ENCODE results near the gene RNASEL.

The RNASEL gene

DNA sequence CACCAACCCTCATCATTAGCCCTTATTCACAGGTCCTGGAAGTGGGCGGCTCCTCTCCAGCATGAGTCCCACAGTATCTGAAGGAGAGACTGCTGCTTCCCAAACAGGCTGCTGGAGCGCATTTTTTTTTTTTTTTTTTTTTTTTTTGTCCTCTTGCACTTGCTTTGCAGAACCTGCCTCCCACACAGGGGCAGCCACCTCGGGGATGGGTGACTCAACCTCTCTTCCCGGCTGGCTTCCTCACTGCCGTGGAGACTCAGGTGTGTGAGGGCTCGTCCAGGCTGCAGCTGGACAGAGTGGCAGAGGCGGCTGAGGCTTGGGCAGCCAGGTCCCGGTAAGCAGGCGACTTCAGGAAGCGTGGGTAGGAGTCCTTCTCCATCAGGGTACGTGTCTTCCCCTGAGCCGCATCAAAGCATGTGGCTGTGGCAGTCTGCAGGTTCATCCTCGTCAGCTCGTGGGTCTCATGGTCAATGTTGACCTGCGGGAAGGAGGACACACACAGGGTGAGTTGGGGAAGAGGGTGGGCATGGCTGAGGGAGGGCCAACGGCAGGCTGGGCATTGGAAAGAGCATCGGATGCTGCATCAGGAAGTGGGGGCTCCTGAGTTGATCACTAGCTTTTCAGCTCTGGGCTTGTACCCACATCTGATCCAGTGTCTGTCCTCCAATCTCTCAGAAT, 11.1 kb upstream of the RNASEL start:
- ChIA-PET POLR2A (interaction anchor here (1.2 kb wide), 1 partner anchor 182 kb away, joined by 3 read pairs; no protein-coding TSS in a partner anchor), CTCF (interaction anchor here (0.7 to 41.1 kb wide), 30 partner anchors 7 to 513 kb away, joined by 3 to 1252 read pairs (median 5); partner anchors contain the start of genes NPL, RGS16 and RNASEL)
- no peak for DNase-seq (ENCODE audit: extremely low spot score)
- TF ChIP-seq, protein P1, sequence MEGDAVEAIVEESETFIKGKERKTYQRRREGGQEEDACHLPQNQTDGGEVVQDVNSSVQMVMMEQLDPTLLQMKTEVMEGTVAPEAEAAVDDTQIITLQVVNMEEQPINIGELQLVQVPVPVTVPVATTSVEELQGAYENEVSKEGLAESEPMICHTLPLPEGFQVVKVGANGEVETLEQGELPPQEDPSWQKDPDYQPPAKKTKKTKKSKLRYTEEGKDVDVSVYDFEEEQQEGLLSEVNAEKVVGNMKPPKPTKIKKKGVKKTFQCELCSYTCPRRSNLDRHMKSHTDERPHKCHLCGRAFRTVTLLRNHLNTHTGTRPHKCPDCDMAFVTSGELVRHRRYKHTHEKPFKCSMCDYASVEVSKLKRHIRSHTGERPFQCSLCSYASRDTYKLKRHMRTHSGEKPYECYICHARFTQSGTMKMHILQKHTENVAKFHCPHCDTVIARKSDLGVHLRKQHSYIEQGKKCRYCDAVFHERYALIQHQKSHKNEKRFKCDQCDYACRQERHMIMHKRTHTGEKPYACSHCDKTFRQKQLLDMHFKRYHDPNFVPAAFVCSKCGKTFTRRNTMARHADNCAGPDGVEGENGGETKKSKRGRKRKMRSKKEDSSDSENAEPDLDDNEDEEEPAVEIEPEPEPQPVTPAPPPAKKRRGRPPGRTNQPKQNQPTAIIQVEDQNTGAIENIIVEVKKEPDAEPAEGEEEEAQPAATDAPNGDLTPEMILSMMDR (IDR thresholded peaks at IDR 0.05; ENCODE audit: control extremely low read depth, extremely low read depth, low read depth, missing control alignments), result no peak

DNA sequence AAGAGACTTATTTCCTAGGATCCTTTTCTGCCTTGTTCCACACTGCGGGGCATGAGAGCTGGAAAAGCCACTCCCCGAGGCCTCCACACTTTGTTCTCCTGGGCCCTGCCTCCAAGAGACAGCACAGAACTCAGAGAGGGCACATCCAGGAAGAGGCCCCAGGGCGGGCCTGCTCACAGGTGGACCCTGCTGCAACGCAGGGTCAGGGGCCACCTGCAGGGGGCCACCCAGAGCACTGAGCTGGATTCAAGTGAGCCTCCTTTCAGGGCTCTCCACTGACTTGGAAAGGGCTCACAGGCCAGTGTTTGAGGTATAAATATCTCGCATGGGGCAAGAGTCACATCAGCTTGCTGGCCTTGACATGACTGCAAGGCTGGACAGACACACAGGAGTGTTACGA, 10.3 kb upstream of the RNASEL start:
- POLR2A ChIA-PET, result no interaction called here
- CTCF ChIA-PET, result interaction anchor here (0.7 to 41.1 kb wide), 17 partner anchors 8 to 512 kb away, joined by 3 to 1252 read pairs (median 8); partner anchors contain the start of genes NPL, RGS16 and RNASEL
- TF ChIP-seq, protein P1 (IDR thresholded peaks at IDR 0.05; ENCODE audit: control extremely low read depth, extremely low read depth, low read depth, missing control alignments), result peak; percentile 44
- DNase-seq (ENCODE audit: extremely low spot score), result no peak

DNA sequence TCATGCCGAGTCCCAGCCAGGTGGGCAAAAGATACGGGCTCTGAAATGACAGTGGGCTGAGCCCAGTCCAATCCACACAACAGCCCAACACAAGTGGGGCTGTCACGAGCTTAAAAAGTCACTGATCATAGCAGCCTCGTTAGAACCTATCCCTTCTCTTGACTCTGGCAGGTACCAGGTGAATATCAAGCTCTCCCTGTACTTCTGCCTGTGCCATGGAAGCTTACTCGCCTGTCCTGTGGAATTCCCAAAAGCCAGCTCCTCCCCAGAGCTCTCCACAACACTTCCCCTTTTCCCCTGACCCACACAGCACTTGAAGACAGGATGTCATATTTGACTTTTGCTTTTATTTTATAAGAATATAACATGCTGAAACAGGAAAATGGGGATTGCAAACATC, 9.2 kb upstream of the RNASEL start:
- ChIA-PET CTCF (interaction anchor here (1.3 to 41.1 kb wide), 12 partner anchors 9 to 511 kb away, joined by 3 to 1252 read pairs (median 7); partner anchors contain the start of genes NPL, RGS16 and RNASEL), POLR2A (no interaction called here)
- DNase-seq (ENCODE audit: extremely low spot score), result no peak
- TF ChIP-seq, protein P1 (IDR thresholded peaks at IDR 0.05; ENCODE audit: control extremely low read depth, extremely low read depth, low read depth, missing control alignments), result no peak

DNA sequence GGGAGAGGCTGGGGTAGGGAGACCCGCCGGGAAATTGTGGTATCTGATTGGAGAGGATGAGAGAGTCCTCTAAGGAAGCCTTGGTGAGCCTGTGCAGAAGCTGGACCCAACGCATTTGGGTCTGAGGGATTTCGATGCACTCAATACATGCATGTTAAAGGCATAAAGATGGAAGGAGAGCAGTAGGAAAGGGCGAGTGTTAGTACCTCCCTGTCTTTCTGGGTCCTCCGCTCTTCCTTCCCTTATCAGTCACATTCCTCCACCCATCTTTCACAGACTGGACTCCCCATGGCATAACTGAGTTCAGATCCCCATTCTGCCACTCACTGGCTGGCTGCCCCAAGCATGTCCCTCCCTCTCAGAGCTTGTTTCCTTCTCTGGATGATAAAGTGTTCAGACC, 7.9 kb upstream of the RNASEL start:
- ChIA-PET POLR2A (no interaction called here), CTCF (interaction anchor here (1.0 to 41.1 kb wide), 22 partner anchors 9 to 447 kb away, joined by 3 to 1252 read pairs (median 5); partner anchors contain the start of genes NPL, RGS16 and RGS8)
- TF ChIP-seq, protein P1 (IDR thresholded peaks at IDR 0.05; ENCODE audit: control extremely low read depth, extremely low read depth, low read depth, missing control alignments), result no peak
- DNase-seq (ENCODE audit: extremely low spot score), result no peak

DNA sequence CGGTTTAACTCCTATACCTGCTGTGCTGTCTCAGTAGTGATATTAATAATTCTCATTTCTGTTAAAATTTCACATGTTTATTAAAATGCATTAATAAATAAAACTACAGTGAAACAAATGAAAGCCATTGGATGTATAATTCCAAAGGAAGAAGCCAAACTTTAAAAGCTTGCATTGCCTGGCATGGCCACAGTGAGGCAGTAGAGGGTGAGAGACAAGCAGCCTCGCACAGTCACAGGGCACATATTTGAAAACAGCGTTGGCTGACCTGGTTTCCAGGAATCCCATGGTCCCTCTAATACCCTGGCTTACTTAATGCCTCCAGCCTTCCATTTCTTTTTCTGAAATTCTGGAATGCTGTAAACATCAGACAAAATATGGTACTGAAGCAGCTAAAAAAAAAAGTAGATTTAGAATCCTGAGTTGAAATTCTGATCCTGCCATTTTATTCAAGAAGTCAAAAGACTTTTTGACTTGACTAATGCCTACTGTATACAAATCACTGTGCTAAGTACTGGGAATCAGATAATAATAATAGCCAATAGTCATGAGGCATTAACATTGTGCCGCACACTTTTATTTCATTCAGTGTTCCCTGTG, 6.7 kb upstream of the RNASEL start:
- TF ChIP-seq, protein P1 (IDR thresholded peaks at IDR 0.05; ENCODE audit: control extremely low read depth, extremely low read depth, low read depth, missing control alignments), result peak; percentile 95
- peak; percentile 70 for DNase-seq (ENCODE audit: extremely low spot score)
- POLR2A ChIA-PET, result interaction anchor here (1.3 kb wide), 1 partner anchor 9 kb away, joined by 7 read pairs; the partner anchor contains the start of gene RGS16
- CTCF ChIA-PET, result interaction anchor here (0.7 to 41.1 kb wide), 61 partner anchors 8 to 633 kb away, joined by 3 to 1252 read pairs (median 5); partner anchors contain the start of genes NPL, RGS16 and RGS8

DNA sequence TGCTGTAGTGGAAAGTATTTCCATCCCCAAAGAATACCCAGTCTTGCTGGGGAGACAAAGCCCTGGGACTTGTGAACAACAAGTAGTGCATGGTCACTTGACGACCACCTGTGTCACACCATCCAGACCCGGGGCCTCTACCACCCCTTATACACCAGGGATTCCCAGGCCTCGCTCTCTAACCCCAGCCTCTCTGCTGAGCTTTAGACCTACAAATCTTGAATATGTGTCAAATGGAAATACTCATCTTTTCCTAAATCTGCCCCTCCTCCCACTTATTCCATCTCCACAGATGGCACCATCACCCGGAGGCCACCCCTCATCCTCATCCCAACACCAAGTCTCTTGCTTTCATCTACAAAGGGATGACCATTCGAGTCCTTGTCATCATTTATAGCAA, 875 bp upstream of the RNASEL start:
- TF ChIP-seq, protein P1 (IDR thresholded peaks at IDR 0.05; ENCODE audit: control extremely low read depth, extremely low read depth, low read depth, missing control alignments), result no peak
- DNase-seq (ENCODE audit: extremely low spot score), result no peak
- CTCF ChIA-PET, result interaction anchor here (2.2 to 41.1 kb wide), 4 partner anchors 10 to 505 kb away, joined by 6 to 1252 read pairs (median 36); partner anchors contain the start of gene NPL
- POLR2A ChIA-PET, result no interaction called here

Data from GM10248 (cell line).